COLO668 (cell line): ENCODE measurements around the gene TASP1.

Experiments
- DNase-seq: peaks from one replicate; lab custom pipeline; 2025; ENCODE audit not compliant: unreplicated experiment; lab: John Stamatoyannopoulos, UW

Gene TASP1

GRCh38 chr20:13449868-13450434 is 188.8 kb downstream of the TASP1 start:
- no peak for DNase-seq

- DNase-seq: no peak
Observed at GRCh38 chr20:13447385-13448180, 191.1 kb downstream of the TASP1 start.

GRCh38 chr20:13443690-13444089 is 195.0 kb downstream of the TASP1 start:
- DNase-seq: no peak

DNA sequence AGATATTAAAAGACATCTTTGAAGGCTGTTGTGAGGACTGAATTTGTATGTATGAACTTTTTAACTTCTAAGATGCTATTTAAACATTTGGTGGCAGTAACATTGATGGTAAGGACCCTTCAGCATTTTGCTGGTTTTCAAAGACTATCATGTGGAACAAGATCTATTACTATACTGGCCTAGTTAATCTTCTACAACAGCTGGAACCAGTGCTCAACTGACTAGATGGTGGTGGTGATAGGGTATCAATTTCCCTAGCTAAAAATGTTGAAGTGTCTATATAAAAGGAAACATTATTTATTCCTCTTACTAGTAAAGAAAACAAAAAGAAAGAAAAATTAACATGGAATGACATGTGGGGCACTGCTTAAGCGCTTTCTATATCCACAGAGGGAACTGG is 195.7 kb downstream of the TASP1 start:
- DNase-seq: no peak

- no peak for DNase-seq
Observed at GRCh38 chr20:13441388-13441787, 197.3 kb downstream of the TASP1 start.

- no peak for DNase-seq
Observed at GRCh38 chr20:13436530-13436929, 202.2 kb downstream of the TASP1 start.

GRCh38 chr20:13432126-13432525 is 206.6 kb downstream of the TASP1 start:
- DNase-seq: no peak

DNA sequence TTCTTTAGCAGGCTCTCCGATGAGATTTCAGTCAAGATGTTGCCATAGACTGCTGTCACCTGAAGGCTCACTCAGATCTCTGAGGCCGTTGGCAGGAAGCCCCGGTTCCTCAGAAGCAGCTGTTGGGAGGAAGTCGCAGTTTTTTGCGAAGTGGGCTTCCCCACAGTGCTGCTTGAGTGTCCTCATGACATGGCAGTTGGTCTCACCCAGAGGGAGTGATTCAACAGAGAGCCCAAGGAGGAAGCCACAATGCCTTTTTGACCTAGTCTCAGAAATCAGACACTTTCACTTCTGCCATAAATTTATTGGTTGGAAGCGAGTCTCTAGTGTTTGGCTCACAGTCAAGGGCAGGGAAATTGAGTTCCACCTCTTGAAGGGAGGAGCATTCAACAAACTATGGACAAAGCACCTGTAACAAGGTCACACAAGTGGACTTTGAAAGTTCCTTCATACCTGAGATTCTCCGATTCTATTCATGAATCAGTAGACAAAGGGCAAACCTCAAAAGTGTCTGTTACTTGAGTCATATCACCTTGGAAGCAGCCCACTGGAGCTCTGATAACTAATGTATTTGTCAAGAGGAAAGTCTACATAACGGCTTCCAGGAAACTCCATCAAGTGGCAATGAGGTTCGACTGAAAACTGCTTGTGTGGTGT is 208.3 kb downstream of the TASP1 start:
- DNase-seq: no peak

GRCh38 chr20:13428684-13429083 is 210.0 kb downstream of the TASP1 start:
- DNase-seq: no peak

DNA sequence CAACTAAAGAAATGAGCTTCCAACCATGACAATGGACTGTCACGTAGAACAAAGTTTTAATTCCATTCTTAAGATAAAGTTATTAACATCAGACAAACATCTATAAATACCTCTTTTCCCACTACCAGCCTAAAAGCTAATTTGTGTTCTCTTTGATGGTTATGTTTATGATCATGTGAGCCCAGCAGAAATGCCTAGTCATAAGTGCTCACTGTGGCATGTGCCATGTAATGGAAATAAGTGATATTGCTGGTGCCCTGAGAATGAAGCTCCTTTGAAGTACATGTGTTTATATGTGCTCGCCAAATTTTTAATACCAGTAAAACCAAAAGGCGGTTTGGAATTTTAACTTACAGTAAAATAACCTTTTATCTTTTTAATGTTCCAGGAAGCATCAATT is 211.9 kb downstream of the TASP1 start:
- no peak for DNase-seq

GRCh38 chr20:13425381-13426135 is 213.2 kb downstream of the TASP1 start:
- DNase-seq: no peak

DNA sequence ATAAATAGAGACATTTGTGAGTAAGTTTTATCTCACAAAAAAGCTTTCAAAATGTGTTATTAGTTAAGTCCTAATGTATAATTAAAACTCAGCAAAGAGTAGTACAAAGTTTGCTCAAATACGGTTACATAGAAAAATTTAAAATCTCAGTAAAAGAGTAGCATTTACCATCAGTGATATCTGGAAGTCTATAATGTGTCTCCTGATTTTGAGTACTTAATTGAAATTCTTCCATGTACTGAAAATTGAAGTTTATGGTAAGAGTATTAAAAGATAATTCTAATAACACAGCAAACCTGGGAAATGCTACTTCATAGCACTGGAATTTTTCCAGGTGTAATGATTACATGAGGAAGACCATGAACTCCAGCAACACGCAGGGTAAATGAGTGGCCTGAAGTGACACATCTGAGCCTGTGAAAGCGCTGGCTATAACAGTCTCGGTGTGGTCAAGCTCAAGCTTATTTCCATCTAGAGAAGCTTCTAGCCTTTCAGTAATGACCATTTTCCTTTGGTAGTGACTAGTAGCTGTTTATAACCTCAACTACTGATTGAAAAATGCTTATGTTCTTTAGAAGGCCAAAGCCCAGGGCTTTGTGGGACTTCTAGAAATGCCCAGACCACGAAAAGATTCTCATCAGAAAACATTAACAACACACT is 214.4 kb downstream of the TASP1 start:
- no peak for DNase-seq

DNA sequence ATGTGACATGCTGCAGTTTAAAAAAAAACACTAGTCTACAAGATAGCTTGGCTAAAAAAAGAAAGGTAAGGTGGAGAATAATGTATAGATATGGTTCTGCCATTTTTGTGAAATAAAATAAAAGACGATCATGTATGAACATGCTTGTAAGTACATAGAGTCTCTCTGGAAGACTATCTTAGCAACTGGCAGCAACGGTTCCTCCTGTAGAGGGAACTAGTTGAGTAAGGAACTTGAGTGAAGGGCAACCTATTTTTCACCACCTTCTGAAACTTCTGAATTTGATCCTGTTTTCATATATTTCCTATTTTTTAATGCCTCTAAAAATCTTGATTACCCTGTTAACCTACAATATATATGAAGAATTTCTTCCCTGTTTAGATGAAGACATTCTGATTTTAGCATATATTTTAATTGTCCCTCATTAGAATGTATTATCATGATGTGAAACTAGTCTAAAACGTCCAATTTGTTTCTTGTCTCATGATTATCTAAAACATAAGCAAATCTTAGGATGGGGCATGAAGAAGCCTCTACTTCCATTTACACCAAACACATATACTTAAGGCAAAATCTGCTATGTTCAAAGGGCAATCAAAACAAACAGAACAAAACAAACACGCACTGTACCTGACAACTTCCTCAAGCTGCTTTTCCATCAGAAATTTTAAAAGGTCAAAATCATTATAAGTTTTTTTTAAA is 215.1 kb downstream of the TASP1 start:
- DNase-seq: no peak

- DNase-seq: no peak
Observed at GRCh38 chr20:13422637-13423036, 216.1 kb downstream of the TASP1 start.

DNA sequence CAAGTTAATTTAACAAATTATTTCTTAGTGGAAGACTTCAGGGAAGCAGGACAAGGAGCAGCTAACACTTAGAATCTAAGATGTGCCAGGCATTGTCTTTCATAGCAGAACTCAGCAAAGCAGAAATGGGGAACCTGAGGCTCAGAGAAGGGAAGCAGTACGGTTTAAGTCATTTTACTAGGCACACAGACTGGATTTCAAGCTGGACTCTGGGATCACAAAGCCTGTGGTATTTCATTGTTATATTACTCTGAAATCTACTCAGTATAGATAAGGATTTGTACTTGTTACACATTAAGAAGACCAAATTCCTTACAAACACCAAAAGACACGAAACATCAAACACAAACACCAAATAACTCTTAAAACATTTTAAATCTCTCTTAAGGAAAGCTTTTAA is 218.1 kb downstream of the TASP1 start:
- no peak for DNase-seq

GRCh38 chr20:13419477-13419876 is 219.3 kb downstream of the TASP1 start:
- DNase-seq: no peak

- DNase-seq: no peak
Observed at GRCh38 chr20:13418263-13419229, 220.2 kb downstream of the TASP1 start.

DNA sequence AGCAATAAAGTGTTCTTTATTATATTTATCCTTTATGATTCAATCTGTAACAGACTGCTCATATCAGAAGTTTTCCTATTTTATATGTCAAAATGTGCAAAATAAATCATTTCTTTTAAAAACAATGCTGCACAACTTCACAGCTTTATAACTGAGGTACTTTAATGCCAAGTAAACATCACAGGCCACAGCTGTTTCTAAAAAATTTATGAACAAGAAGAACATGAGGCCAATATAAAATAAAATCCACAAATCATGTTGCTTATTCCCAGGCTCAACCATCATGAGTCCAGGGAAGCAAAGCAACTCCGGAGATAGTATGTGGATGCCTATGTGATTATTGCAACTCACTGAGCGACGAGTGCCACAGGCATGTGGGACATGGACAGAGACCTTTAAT is 222.2 kb downstream of the TASP1 start:
- DNase-seq: no peak

GRCh38 chr20:13412806-13413445 is 225.8 kb downstream of the TASP1 start:
- DNase-seq: no peak
